Measurements from ENCODE around the gene KCNJ15. TPM values are rescaled to one million over a fixed set of nuclear protein-coding genes. Genes with fewer than 3 reads are reported as not detected.

Gene KCNJ15
- total RNA-seq, 1 experiment from 2014 or later, result 18.9 TPM

- DNase-seq (ENCODE audit: low read depth), result no peak
Observed at GRCh38 chr21:38325216-38325615, 68.4 kb downstream of the KCNJ15 start.

- DNase-seq (ENCODE audit: low read depth), result no peak
Observed at GRCh38 chr21:38325731-38326420, 69.1 kb downstream of the KCNJ15 start.

GRCh38 chr21:38326429-38326828 is 69.6 kb downstream of the KCNJ15 start:
- no peak for DNase-seq (ENCODE audit: low read depth)

GRCh38 chr21:38326899-38327298 is 70.1 kb downstream of the KCNJ15 start:
- no peak for DNase-seq (ENCODE audit: low read depth)

GRCh38 chr21:38327984-38328383 is 71.2 kb downstream of the KCNJ15 start:
- peak; percentile 56 for DNase-seq (ENCODE audit: low read depth)

GRCh38 chr21:38329162-38329561 is 72.4 kb downstream of the KCNJ15 start:
- no peak for DNase-seq (ENCODE audit: low read depth)

GRCh38 chr21:38330666-38331065 is 73.9 kb downstream of the KCNJ15 start:
- DNase-seq (ENCODE audit: low read depth), result no peak

- DNase-seq (ENCODE audit: low read depth), result no peak
Observed at GRCh38 chr21:38333301-38334272, 76.8 kb downstream of the KCNJ15 start.

GRCh38 chr21:38334866-38335265 is 78.1 kb downstream of the KCNJ15 start:
- peak; percentile 80 for DNase-seq (ENCODE audit: low read depth)

- DNase-seq (ENCODE audit: low read depth), result no peak
Observed at GRCh38 chr21:38337793-38338192, 81.0 kb downstream of the KCNJ15 start.

GRCh38 chr21:38340131-38340530 is 83.3 kb downstream of the KCNJ15 start:
- no peak for DNase-seq (ENCODE audit: low read depth)

GRCh38 chr21:38341546-38342012 is 84.8 kb downstream of the KCNJ15 start:
- DNase-seq (ENCODE audit: low read depth), result peak; percentile 89

GRCh38 chr21:38342739-38343138 is 85.9 kb downstream of the KCNJ15 start:
- DNase-seq (ENCODE audit: low read depth), result no peak

GRCh38 chr21:38343691-38344090 is 86.9 kb downstream of the KCNJ15 start:
- DNase-seq (ENCODE audit: low read depth), result peak; percentile 96

GRCh38 chr21:38346286-38346685 is 89.5 kb downstream of the KCNJ15 start:
- DNase-seq (ENCODE audit: low read depth), result no peak

- peak; percentile 79 for DNase-seq (ENCODE audit: low read depth)
Observed at GRCh38 chr21:38349111-38349746, 92.4 kb downstream of the KCNJ15 start.

- DNase-seq (ENCODE audit: low read depth), result no peak
Observed at GRCh38 chr21:38349977-38350376, 93.2 kb downstream of the KCNJ15 start.

- peak; percentile 77 for DNase-seq (ENCODE audit: low read depth)
Observed at GRCh38 chr21:38350684-38351083, 93.9 kb downstream of the KCNJ15 start.

GRCh38 chr21:38351176-38351959 is 94.6 kb downstream of the KCNJ15 start:
- DNase-seq (ENCODE audit: low read depth), result peak; percentile 56

- peak; percentile 95 for DNase-seq (ENCODE audit: low read depth)
Observed at GRCh38 chr21:38351961-38352521, 95.2 kb downstream of the KCNJ15 start.

All from RPMI7951 (cell line).